GM21447 (cell line): ENCODE data around the gene KCNAB2.

Experiments
- ATAC-seq: cut with Tn5 transposase; IDR thresholded peaks from one replicate; pipeline ENCODE4 v1.9.1; 2021; ENCODE audit not compliant: unreplicated experiment

KCNAB2 gene

DNA sequence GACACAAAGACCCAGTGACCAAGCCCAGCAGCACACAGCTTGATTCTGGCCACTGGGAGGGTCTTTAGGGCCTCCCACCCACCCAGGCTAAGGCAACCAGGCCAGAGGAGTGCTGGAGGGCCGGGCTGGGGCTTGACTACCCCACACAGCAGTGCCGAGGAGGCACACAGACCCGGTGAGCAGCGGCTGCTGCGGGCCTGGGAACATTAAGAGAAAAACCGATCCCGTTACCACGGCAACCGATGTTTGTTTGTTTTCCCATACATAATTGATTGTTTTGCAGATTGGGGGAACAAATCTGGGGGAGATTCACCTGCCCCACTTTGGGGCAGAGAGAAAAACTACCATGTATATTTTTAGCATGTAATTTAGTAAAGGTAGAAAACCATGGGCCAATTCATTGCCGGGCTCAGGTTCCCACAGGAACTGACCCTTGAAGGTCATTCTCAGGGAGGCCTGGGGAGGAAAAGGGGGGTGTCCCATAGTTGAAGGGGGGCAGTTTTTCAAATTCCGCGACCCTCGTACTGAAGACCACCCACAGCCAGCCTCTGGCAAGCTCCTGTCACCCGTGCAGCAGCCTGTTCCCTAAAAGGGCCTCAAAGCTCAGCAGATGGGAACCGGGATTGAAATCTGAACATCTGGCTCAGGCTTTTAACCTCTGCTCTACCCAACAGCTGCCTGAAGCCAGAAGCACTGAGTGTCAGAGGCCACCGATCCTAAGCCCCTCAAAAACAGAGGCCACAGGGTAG is 99.1 kb downstream of the KCNAB2 start:
- no peak for ATAC-seq

DNA sequence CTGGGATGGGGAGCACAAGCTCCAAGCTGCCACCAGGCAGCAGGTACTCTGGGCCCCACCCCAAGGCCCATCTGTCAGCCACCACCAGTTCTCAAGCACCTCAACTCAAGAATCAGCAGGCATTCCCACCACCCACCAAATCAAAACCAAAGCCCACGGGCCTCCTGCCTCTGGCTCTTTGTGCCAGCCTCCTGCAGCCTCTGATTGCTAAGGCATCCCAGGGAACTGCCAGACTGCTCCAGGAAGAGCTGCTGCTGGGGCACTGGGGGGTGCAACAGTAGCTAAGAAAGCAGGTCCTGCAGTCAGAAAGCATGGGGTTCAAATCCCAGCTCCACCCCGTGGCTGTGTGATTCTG is 99.7 kb downstream of the KCNAB2 start:
- ATAC-seq: no peak

DNA sequence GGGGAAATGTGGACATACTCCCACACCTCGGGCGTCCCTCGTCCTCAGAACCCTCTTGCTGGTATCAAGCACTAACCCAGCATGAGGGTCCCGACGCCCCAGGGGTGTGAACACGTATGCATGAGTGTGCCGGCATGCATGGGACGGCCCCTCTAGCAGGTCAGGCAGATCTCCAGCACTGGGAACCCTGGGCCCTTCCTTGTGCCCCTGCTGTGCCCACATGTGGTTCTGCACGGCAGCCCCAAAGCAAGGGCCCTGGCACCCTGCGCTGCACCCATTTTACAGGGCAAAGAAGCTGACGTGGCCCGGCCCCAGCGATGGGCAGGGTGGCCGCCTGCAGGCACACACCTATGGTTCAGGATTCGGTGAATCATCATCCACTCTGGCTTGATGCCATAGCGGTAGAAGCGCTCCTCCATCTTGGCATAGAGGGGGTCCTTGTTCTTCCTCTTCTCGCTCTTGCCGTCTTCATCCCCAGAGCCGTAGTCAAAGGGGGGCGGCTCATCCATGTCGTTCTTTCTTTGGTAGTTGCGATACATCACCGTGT is 100.2 kb downstream of the KCNAB2 start:
- no peak for ATAC-seq

GRCh38 chr1:6148497-6149241 is 103.0 kb downstream of the KCNAB2 start:
- no peak for ATAC-seq

- ATAC-seq: no peak
Observed at GRCh38 chr1:6149597-6149996, 103.9 kb downstream of the KCNAB2 start.

DNA sequence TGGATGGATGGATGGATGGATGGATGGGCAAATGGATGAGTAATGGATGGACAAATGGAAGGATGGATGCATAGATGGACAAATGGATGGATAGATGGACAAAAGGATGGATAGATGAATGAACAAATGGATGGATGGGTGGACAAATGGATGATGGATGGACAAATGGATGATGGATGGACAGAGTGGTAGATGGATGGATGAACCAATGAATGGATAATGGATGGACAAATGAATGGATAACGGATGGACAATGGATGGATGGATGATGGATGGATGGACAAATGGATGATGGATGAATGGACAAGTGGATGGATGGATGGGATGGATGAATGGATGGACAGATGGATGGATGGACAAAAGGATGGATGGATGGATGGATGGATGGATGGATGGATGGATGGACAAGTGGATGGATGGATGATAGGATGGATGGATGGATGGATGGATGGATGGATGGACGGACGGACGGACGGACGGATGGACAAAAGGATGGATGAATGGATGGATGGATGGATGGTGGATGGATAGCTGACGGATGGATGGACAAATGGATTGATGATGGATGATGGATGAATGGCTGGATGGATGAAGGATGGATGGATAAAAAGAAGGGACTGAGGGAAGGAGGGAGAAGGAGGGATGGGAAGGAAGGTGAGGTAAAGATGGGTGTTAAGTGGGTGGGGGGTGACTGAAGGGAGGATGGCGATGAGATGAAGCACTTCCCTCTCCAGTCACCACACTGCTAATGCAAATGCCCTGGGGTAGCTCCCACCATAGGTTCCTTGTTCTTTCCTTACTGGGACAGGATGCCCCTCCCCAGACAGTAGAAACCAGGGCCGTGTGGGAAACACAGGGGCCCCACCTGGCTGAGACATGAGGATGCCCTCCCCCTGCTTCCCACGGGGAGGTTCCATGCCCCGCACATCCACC is 104.6 kb downstream of the KCNAB2 start:
- ATAC-seq: no peak
